Endothelial cell of umbilical vein (primary cell): ENCODE results near the gene EMX1. TPM values are rescaled to one million over a fixed set of nuclear protein-coding genes. Genes with fewer than 3 reads are reported as not detected.

Source experiments
- BruUV-seq: library from RNA; stranded (reverse); fragments of 400-500 nt; replicated peaks from 2 replicates; lab custom pipeline; 2021; lab: Mats Ljungman, UMichigan
- CTCF ChIA-PET: fragments of 300-600, 350-600 bp; sonication (Branson Sonifier 250); formaldehyde crosslinking; loops from one replicate; lab custom pipeline; 2021; ENCODE audit warnings: antibody characterized with exemption, inconsistent platforms; lab: Charles Lee
- POLR2A ChIA-PET: fragments of 300-600, 350-600 bp; sonication (Branson Sonifier 250); formaldehyde crosslinking; loops from one replicate; lab custom pipeline; 2021; ENCODE audit warnings: antibody characterized with exemption, inconsistent platforms; lab: Charles Lee
- DNase-seq: peaks from one replicate; pipeline ENCODE4 v3.0.0-alpha.2; 2011; ENCODE audit warnings: low read depth, low spot score
- FAIRE-seq: peaks from 2 replicates; lab custom pipeline; 2011; peaks lifted over from hg19 to GRCh38; lab: Jason Lieb, UNC
- H2AFZ ChIP-seq: 2 replicates; pipeline ENCODE4 v1.6.0; 2012; ENCODE audit warnings: low read depth, low read length, control low read depth, inconsistent platforms
- H3K27ac ChIP-seq: 2 replicates; pipeline ENCODE4 v1.5.1; 2011; ENCODE audit warnings: low read depth, mild to moderate bottlenecking, control low read depth, low read length, moderate library complexity; ENCODE audit not compliant: insufficient read depth
- H3K27me3 ChIP-seq, 2 experiments: 2 replicates each; pipeline versions ENCODE4 v1.6.0 to v1.6.1; 2011; ENCODE audit warnings: low read length in 2 of 2, mixed read lengths in 1 of 2; ENCODE audit not compliant: control insufficient read depth in 2 of 2, insufficient read depth in 2 of 2
- H3K36me3 ChIP-seq, 2 experiments: 2 replicates in 1 of 2; 3 replicates in 1 of 2; pipeline ENCODE4 v1.5.1; 2011; ENCODE audit warnings: low read length in 2 of 2, mild to moderate bottlenecking in 1 of 2, moderate library complexity in 1 of 2; ENCODE audit not compliant: control insufficient read depth in 2 of 2, insufficient read depth in 2 of 2; ENCODE audit errors: extremely low read depth in 1 of 2
- H3K4me1 ChIP-seq: 3 replicates; pipeline ENCODE4 v1.5.1; 2011; ENCODE audit warnings: mild to moderate bottlenecking, low read length; ENCODE audit not compliant: control insufficient read depth, insufficient read depth; ENCODE audit errors: extremely low read depth
- H3K4me2 ChIP-seq: 2 replicates; pipeline ENCODE4 v1.6.1; 2011; ENCODE audit warnings: low read length, control low read depth, mixed read lengths; ENCODE audit not compliant: insufficient read depth
- H3K4me3 ChIP-seq, 3 experiments: fragments of 200-600 bp in 1 of 3; sonication (generic), shearing (Covaris generic) in 1 of 3; replicated peaks in 1 of 3; 2 replicates each; pipeline ENCODE4 v1.5.1; 2011 to 2016; ENCODE audit warnings: control low read depth in 3 of 3, low read length in 3 of 3, mild to moderate bottlenecking in 2 of 3, inconsistent platforms in 1 of 3, low read depth in 1 of 3, moderate library complexity in 1 of 3; ENCODE audit not compliant: insufficient read depth in 1 of 3
- H3K79me2 ChIP-seq: 2 replicates; pipeline ENCODE4 v1.6.0; 2012; ENCODE audit warnings: low read length, inconsistent platforms; ENCODE audit not compliant: control insufficient read depth, insufficient read depth
- H3K9ac ChIP-seq: replicated peaks from 2 replicates; pipeline ENCODE3; 2011; ENCODE audit warnings: low read length, control low read depth; ENCODE audit not compliant: insufficient read depth; ENCODE audit errors: extremely low read depth
- H3K9me1 ChIP-seq: replicated peaks from 3 replicates; pipeline ENCODE4 v1.6.0; 2011; ENCODE audit warnings: mild to moderate bottlenecking, low read length; ENCODE audit not compliant: control insufficient read depth, insufficient read depth; ENCODE audit errors: extremely low read depth
- H3K9me3 ChIP-seq: replicated peaks from 2 replicates; pipeline ENCODE4 v1.5.1; 2012; ENCODE audit warnings: low read length, inconsistent platforms; ENCODE audit not compliant: control insufficient read depth, insufficient read depth
- H4K20me1 ChIP-seq: replicated peaks from 2 replicates; pipeline ENCODE3; 2011; ENCODE audit warnings: mild to moderate bottlenecking, low read length; ENCODE audit not compliant: control insufficient read depth, insufficient read depth; ENCODE audit errors: extremely low read depth
- EZH2 ChIP-seq: IDR thresholded peaks from 2 replicates; pipeline ENCODE4 v1.6.1; 2012; ENCODE audit warnings: borderline replicate concordance, low read depth, mild to moderate bottlenecking, moderate library complexity, low read length, inconsistent platforms; ENCODE audit not compliant: severe bottlenecking
- FOS ChIP-seq: IDR thresholded peaks from 2 replicates; pipeline ENCODE4 v1.6.1; 2011; ENCODE audit warnings: mild to moderate bottlenecking, low read length, moderate library complexity, borderline replicate concordance; ENCODE audit not compliant: insufficient read depth
- GATA2 ChIP-seq: IDR thresholded peaks from 2 replicates; pipeline ENCODE4 v1.7.0; 2011; ENCODE audit warnings: low read depth, mild to moderate bottlenecking, moderate library complexity, mixed read lengths, low read length; ENCODE audit not compliant: insufficient read length, insufficient read depth
- JUN ChIP-seq: IDR thresholded peaks from 2 replicates; pipeline ENCODE4 v1.6.1; 2011; ENCODE audit warnings: borderline replicate concordance, low read depth; ENCODE audit not compliant: insufficient read length, insufficient read depth
- POLR2AphosphoS5 ChIP-seq: IDR thresholded peaks from 2 replicates; pipeline ENCODE4 v1.6.1; 2012; ENCODE audit warnings: low read depth, mild to moderate bottlenecking, control low read depth, low read length, moderate library complexity; ENCODE audit not compliant: insufficient read depth
- dilution Hi-C: fragments of 300-500 bp; cut with MboI; formaldehyde crosslinking; loops from one replicate; pipeline ENCODE4 v1.15.0; 2019; ENCODE audit warnings: low sequenced_read_pairs; ENCODE audit not compliant: extremely low pct_ligation_motif_present
- intact Hi-C: fragments of 100-400 bp; cut with micrococcal nuclease; formaldehyde crosslinking; loops from one replicate; pipeline ENCODE4 v1.10.0; 2022
- polyA plus RNA-seq, 4 experiments: library from polyadenylated mRNA; depleted of rRNA in 3 of 4; stranded (reverse) in 3 of 4; unstranded in 1 of 4; fragments of >200 nt; gene quantifications; 2 replicates each; pipeline versions ENCODE4 v1.2.1 to v1.2.3, GENCODE V29; 2011 to 2012; ENCODE audit warnings: missing spikeins in 1 of 4
- total RNA-seq: library from RNA; stranded (reverse); gene quantifications from 2 replicates; pipeline ENCODE4 v1.2.3, GENCODE V29; 2021
- TF ChIP-seq, protein P1 (sequence below): IDR thresholded peaks from 2 replicates; pipeline ENCODE4 v1.6.1; 2011; ENCODE audit not compliant: insufficient read depth, insufficient read length

The EMX1 gene
- total and polyA plus RNA-seq, 2 donors (not counting 3 experiments of a cell fraction or from before 2014, with no cell fraction given) = not detected

DNA sequence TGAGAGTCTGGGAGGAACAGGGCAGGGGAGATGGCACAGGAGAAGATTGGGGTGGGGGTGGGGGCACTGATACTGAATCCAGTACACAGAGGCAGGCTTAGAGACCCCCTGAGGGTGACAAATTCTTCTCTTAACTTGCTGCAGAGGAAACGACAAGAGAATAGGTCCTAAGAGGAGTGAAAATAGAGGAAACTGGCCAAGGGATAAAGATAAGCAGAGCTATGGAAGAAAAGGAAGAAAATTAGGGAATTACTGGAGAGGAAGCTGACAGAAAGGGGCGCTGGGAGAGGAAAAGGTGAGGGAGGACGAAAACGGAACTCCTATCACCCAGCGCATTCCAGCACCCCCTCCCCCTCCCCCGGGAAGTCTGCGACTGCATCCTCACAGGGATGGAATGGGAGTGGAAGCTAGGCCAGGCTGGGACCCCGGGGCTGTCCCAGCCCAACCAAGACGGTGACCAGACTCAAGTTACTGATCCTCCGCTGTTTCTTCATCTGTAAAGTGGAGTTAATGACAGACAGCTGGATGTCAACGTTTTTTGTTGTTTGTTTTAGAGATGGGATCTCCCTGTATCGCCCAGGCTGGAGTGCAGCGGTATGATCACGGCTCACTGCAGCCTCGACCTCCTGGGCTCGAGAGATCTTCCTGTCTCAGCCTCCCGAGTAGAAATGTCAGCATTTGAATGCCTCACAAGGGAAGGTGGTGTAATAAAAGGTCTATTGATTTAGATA lies 2.6 kb upstream of the EMX1 start:
- no peak for FAIRE-seq
- peaks cover 72 to 98% of the 10 kb centered on the region in 2 experiments for H3K27me3 ChIP-seq
- no TSS peak for BruUV-seq
- TF ChIP-seq POLR2AphosphoS5 (no peak), JUN (no peak), FOS (no peak), EZH2 (no peak), GATA2 (no peak)
- TF ChIP-seq, protein P1, sequence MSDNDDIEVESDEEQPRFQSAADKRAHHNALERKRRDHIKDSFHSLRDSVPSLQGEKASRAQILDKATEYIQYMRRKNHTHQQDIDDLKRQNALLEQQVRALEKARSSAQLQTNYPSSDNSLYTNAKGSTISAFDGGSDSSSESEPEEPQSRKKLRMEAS = no peak
- no peaks in the 10 kb centered on the region for H3K9me1 ChIP-seq
- no peaks in the 10 kb centered on the region for H4K20me1 ChIP-seq
- no peak overlapping the region for H2AFZ ChIP-seq
- CTCF ChIA-PET = interaction anchor here (0.6 to 2.4 kb wide), 7 partner anchors 9 to 298 kb away, joined by 3 to 9 read pairs (median 4); partner anchors contain the start of gene SPR
- no peak overlapping the region for H3K9ac ChIP-seq
- H3K4me2 ChIP-seq = no peak overlapping the region
- no peak overlapping the region for H3K4me3 ChIP-seq
- H3K9me3 ChIP-seq = no peaks in the 10 kb centered on the region
- no peak overlapping the region for H3K27ac ChIP-seq
- no peak for DNase-seq
- intact Hi-C loops = no loop called here
- POLR2A ChIA-PET = no interaction called here
- no peaks in the 10 kb centered on the region for H3K79me2 ChIP-seq
- dilution Hi-C loops = no loop called here
- peaks cover 8% of the 10 kb centered on the region for H3K4me1 ChIP-seq
- no peaks in the 10 kb centered on the region for H3K36me3 ChIP-seq
